NCI-H2196 treated with DMSO at 0.1 percent for 48 hours (cell line): ENCODE measurements around the gene VILL.

ENCODE experiments used
- DNase-seq: peaks from one replicate; lab custom pipeline; 2025; ENCODE audit not compliant: unreplicated experiment; lab: John Stamatoyannopoulos, UW

The VILL gene

GRCh38 chr3:38016410-38016809 lies 25.8 kb downstream of the VILL start:
- no peak for DNase-seq

DNA sequence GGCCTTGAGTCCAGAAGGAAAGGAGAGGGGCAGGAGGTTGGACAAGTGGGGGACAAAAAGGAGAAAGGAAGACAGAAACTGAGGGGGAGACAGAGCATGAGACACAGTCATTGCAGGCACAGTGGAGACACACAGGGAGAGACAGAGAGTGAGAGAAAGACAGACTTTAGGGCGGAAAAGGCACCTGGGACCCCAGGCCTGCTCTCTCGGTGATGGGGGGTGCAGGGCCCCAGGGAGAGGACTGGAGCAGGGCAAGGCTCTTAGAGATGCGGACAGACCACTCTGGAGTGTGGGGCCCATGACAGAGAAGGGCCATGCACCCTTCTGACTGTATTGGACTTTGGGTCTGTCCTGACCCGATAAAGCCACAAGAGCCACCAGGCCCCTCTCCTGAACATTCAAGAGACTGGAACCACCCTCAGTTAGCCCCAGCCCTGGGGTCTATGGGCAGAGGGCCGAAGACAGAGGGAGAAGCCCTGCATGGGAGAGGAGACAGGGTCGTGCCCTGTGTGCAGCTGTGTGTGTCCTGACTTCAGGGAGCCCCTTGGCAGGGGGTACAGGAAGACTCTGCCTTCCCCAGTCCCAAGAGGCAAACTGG lies 26.4 kb downstream of the VILL start:
- no peak for DNase-seq

GRCh38 chr3:38017445-38018295 lies 27.1 kb downstream of the VILL start:
- no peak for DNase-seq

DNA sequence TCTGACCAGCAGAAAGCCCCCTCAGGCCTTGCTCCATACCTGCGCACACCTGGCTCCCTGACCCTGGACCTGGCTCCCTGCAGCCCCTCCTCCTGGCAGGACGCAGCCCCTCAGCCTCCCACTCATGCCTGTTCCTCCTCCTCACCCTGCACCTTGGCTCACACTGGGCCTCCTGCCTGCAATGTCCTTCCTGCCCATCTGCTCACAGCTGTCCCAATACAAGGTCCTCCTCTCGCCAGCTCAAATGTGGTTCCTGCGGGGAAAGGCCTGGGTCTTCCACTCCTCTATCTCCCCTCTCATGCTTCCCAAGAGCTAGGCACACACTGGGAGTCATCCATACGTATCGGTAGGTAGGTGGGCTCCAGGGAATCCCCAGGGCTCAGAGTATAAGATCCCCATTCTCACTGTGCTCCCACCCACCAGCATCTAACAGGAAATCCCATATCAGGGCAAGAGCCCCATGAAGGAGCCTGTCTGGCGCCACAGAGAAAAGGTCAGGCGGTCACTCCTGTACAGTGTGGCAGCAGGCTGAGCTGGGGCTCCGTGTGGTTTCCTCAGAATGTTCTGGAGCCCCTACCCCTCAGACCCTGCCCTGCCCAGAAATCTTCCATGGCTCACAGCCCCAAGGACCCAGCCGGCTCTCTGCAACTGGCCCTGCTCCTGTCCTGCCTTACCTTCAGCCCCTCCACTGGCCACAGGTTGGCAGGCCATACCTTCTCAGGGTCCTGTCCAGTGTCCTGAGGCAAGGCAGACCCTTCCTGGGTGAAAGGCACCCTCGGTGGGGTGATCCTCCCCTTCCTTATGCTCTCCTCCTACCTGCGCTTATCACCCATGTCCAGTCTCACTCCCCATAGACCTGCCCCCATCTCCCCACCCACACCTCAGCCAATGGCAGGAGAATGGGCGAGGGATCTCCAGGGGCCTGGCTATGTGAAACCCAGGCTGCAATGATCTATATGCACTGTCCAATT lies 28.0 kb downstream of the VILL start:
- no peak for DNase-seq

- DNase-seq: no peak
Observed at GRCh38 chr3:38019658-38020341, 29.2 kb downstream of the VILL start.

DNA sequence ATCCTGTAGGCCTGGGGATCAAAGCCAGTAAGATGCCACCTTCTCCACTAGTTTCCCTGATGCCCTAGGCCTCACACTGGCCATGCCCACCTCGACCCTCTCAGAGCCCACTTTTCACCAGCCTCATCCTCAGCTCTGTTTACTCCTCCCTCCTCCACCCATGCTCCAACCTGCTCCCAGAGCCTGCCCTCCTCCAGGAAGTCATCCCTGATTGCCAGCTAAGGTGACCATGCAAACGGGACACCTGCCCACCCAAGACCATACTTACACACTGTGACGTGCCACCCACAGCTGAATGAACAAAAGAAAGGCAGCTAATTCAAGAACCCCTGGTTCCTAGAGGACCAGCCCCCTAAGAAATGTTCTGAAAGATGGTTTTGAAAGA lies 29.7 kb downstream of the VILL start:
- no peak for DNase-seq

DNA sequence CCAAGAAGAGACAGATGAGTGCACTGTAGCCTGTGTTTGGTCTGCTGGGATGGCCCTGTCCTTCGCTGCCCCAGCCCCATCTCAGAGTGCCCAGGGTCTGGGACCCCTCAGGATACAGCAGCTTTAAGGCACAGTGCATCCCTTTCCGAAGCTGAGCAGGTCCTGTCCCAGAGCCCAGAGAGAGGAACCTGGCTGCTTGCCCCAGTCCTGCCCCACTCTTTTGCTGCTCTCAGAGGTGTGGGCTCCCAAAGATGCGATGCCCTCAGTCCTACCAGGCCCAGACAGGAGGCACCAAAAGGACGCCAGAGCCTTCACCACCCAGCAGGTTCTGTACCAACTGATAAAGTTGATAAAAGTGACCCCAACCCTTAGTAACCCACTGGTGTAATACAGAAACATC lies 30.6 kb downstream of the VILL start:
- DNase-seq: no peak

- DNase-seq: no peak
Observed at GRCh38 chr3:38022301-38022700, 31.7 kb downstream of the VILL start.

DNA sequence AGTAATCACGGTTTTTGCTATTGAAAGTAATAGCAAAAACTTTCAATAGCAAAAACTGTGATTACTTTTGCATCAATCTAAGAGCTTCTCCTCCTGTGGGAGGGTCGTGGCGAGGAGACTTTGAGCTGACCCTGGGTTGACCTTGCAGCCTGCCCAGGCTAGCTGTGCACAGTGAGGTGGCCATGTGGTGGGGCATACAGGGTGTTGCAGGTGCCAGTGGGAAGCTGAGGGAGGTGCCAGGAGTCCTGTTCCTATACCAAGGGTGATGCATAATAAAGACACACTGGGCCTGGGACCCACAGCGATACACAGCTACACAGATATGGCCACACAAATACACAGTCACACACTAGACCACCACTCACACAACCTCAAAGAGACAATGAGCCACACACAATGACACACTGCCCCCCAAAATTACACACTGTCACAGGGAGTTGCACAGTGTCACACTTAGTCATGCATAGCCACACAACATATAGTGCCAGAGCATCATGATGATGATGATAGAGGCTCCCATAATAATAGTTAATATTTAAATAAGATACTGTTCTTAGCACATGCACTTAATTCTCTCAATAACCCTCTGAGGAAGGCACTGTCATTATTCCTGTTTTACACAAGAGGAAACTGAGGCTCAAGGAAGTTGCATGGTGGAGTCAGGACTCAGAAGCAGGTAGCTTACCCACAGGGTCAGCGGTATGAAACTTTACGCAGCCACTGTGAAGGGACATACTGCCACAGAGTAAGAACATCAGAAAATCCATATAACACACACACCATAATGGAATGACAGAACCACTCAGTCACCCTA lies 32.5 kb downstream of the VILL start:
- no peak for DNase-seq

- DNase-seq: no peak
Observed at GRCh38 chr3:38026856-38027255, 36.3 kb downstream of the VILL start.

- DNase-seq: no peak
Observed at GRCh38 chr3:38027466-38028465, 37.2 kb downstream of the VILL start.

DNA sequence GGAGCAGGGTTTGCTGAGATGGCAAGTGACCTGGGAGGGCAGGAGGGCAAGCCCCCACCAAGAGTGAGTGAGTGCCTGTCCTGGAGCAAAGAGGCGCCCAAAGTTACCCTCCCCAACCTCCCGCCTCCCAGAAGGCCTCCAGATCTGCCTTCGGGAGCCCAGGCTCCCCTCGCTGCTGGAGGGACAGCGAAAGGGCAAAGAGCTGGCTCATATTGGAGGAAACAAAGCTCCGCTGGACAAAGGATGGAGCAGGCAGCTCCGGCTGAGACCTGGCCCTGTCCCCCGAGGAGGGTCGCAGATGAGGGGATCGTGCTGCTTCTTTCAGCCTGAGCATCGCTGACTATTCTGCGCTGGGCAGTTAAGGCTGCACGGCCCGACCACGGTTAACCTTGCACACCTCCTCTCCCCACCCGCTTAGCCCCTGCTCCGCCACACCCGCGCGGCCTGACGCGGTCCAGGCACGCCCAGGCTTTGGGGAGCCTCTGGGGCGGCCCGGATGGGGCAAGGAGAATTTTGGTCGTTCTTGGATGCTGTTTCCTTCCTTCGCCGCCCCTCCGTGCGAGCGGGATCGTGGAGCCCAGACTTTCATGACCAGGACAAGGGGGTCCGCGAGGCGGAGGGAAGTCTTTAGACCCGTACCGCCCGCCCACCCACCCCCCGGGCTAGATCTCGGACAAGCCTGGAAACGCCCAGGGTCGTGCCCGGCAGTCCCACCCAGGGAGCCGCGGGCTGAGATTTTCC lies 38.2 kb downstream of the VILL start:
- DNase-seq: no peak

DNA sequence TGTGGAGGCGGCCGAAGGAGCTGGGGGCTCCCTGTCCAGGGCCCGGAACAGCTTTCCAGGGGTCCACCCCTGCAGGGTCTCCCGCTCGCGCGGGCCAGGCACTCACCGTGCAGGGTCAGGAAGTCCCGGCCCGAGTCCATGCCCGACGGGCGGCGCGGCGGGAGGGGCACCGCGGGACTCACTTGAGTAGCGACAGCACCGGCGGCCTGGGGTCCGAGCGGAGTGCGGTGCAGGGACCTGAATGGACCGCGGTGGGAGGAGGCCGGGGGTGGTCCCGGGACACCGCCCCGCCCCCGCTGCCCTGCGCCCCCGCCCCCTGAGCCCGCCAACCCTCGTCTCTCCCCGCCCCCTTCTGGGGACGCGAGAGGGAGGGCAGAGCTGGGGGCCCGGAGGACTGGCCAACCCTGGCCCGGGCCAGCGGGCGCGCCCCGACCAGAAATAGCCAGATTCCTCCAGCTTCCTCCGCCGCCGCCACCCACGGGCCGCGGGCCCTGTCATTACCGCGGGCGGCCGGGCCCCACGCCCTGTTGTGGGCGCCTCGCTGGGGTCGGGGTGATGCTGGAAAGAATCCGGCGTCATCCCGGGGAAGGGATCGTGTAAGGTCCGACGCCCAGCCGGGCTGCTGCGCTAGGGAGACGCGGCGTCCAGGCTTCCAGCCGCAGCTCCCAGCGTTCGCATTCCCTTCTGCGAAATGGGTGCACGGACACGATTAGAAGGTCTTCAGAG lies 39.0 kb downstream of the VILL start, which contains the start of gene PLCD1:
TSS of gene PLCD1 (minus strand) at position 243 of the 726 bp plus-strand sequence. CDS start at position 140, 103 bp downstream.
- no peak for DNase-seq

GRCh38 chr3:38030126-38031021 lies 39.8 kb downstream of the VILL start:
- DNase-seq: no peak

- DNase-seq: peak; percentile 4
Observed at GRCh38 chr3:38031022-38031994, 40.7 kb downstream of the VILL start.
